DOHH2 (cell line): ENCODE measurements around the gene OR4E2.

ENCODE experiments used
- H3F3A ChIP-seq: fragments of 200-600 bp; sonication (generic), shearing (Covaris generic); 2 replicates; pipeline ENCODE4 v1.6.0; 2016; ENCODE audit warnings: antibody characterized with exemption, mild to moderate bottlenecking; ENCODE audit not compliant: control insufficient read depth, insufficient read depth
- H3K27ac ChIP-seq: fragments of 200-600 bp; sonication (generic); 2 replicates; pipeline ENCODE4 v1.5.1; 2014; ENCODE audit warnings: low read depth, mild to moderate bottlenecking, low read length, moderate library complexity
- H3K27me3 ChIP-seq: fragments of 200-600 bp; sonication (generic); 2 replicates; pipeline ENCODE4 v1.6.1; 2014; ENCODE audit warnings: mild to moderate bottlenecking, low read length, mixed read lengths; ENCODE audit not compliant: control insufficient read depth
- H3K36me3 ChIP-seq: fragments of 200-600 bp; sonication (generic); 2 replicates; pipeline ENCODE4 v1.6.1; 2014; ENCODE audit warnings: mild to moderate bottlenecking, low read length, moderate library complexity, mixed read lengths; ENCODE audit not compliant: control insufficient read depth
- H3K4me1 ChIP-seq: fragments of 200-600 bp; sonication (generic); 2 replicates; pipeline ENCODE4 v1.6.1; 2014; ENCODE audit warnings: mild to moderate bottlenecking, low read length, mixed read lengths; ENCODE audit not compliant: control insufficient read depth
- H3K4me2 ChIP-seq: fragments of 200-600 bp; sonication (generic); 2 replicates; pipeline ENCODE4 v1.6.0; 2014; ENCODE audit warnings: mild to moderate bottlenecking, low read length, moderate library complexity
- H3K4me3 ChIP-seq: fragments of 200-600 bp; sonication (generic); 2 replicates; pipeline ENCODE4 v1.5.1; 2014; ENCODE audit warnings: mild to moderate bottlenecking, low read length, mixed read lengths
- H3K79me2 ChIP-seq: fragments of 200-600 bp; sonication (generic); 2 replicates; pipeline ENCODE4 v1.6.1; 2014; ENCODE audit warnings: mild to moderate bottlenecking, low read length, mixed read lengths; ENCODE audit not compliant: control insufficient read depth
- H3K9me2 ChIP-seq: fragments of 200-600 bp; sonication (generic); replicated peaks from 2 replicates; pipeline ENCODE4 v1.6.1; 2014; ENCODE audit warnings: mild to moderate bottlenecking, low read length, mixed read lengths; ENCODE audit not compliant: control insufficient read depth
- H3K9me3 ChIP-seq: fragments of 200-600 bp; sonication (generic); 2 replicates; pipeline ENCODE4 v1.6.1; 2014; ENCODE audit warnings: antibody characterized with exemption, low read length, mixed read lengths; ENCODE audit not compliant: control insufficient read depth, insufficient read depth
- H4K20me1 ChIP-seq: fragments of 200-600 bp; sonication (generic); 2 replicates; pipeline ENCODE4 v1.6.0; 2014; ENCODE audit warnings: low read depth, mild to moderate bottlenecking, antibody characterized with exemption, low read length, moderate library complexity; ENCODE audit not compliant: control insufficient read depth, insufficient read depth
- CTCF ChIP-seq: fragments of 200-600 bp; sonication (generic); IDR thresholded peaks from one replicate; pipeline ENCODE4 v1.5.1; 2014; ENCODE audit warnings: antibody characterized with exemption, mild to moderate bottlenecking, low read depth, low read length; ENCODE audit not compliant: poor library complexity, severe bottlenecking
- EZH2phosphoT487 ChIP-seq: fragments of 200-600 bp; sonication (generic); IDR thresholded peaks from 2 replicates; pipeline ENCODE4 v1.6.1; 2017; ENCODE audit warnings: borderline replicate concordance, mild to moderate bottlenecking, antibody characterized with exemption, low read length, moderate library complexity, mixed read lengths

Gene OR4E2

GRCh38 chr14:21642683-21643082, 11.0 kb upstream of the OR4E2 start:
- Histone ChIP-seq H3K4me3 (no peak overlapping the region), H3K27ac (no peak overlapping the region)

GRCh38 chr14:21643407-21643806, 10.2 kb upstream of the OR4E2 start:
- Histone ChIP-seq H3K4me3 (no peak overlapping the region), H3K27ac (no peak overlapping the region), H3K9me3 (no peaks in the 10 kb centered on the region), H3K9me2 (no peaks in the 10 kb centered on the region), H3K27me3 (no peaks in the 10 kb centered on the region), H3F3A (no peaks in the 10 kb centered on the region), H3K4me2 (no peak overlapping the region), H3K36me3 (no peaks in the 10 kb centered on the region), H3K79me2 (no peaks in the 10 kb centered on the region), H3K4me1 (0 out of 2 replicates have a peak, but pooled peaks cover 3% of the 10 kb centered on the region), H4K20me1 (no peaks in the 10 kb centered on the region)
- TF ChIP-seq CTCF (no peak), EZH2phosphoT487 (no peak)

More at GRCh38 chr14:21642683-21643082, 11.0 kb upstream of the OR4E2 start:
- no peaks in the 10 kb centered on the region for H3K9me2 ChIP-seq
- no peaks in the 10 kb centered on the region for H3K27me3 ChIP-seq
- no peak overlapping the region for H3K4me2 ChIP-seq
- H3K9me3 ChIP-seq = no peaks in the 10 kb centered on the region
- H3K36me3 ChIP-seq = no peaks in the 10 kb centered on the region
- 0 out of 2 replicates have a peak, but pooled peaks cover 5% of the 10 kb centered on the region for H3K4me1 ChIP-seq
- no peaks in the 10 kb centered on the region for H4K20me1 ChIP-seq
- H3F3A ChIP-seq = no peaks in the 10 kb centered on the region
- TF ChIP-seq CTCF (no peak), EZH2phosphoT487 (no peak)
- H3K79me2 ChIP-seq = no peaks in the 10 kb centered on the region

GRCh38 chr14:21647380-21647779, 6.3 kb upstream of the OR4E2 start:
- Histone ChIP-seq H3F3A (no peaks in the 10 kb centered on the region), H3K27me3 (peaks cover 3% of the 10 kb centered on the region), H3K27ac (no peak overlapping the region), H3K9me2 (no peaks in the 10 kb centered on the region), H3K9me3 (no peaks in the 10 kb centered on the region), H3K79me2 (no peaks in the 10 kb centered on the region), H3K4me2 (no peak overlapping the region), H3K36me3 (no peaks in the 10 kb centered on the region), H4K20me1 (no peaks in the 10 kb centered on the region), H3K4me1 (no peaks in the 10 kb centered on the region), H3K4me3 (no peak overlapping the region)
- TF ChIP-seq CTCF = no peak
- no peak for TF ChIP-seq EZH2phosphoT487
